GM12864 (cell line): ENCODE measurements around the gene NINJ1.

ENCODE experiments used
- DNase-seq: peaks from one replicate; pipeline ENCODE4 v3.0.0-alpha.2; 2011; ENCODE audit warnings: low read depth
- H3K4me3 ChIP-seq: 2 replicates; pipeline ENCODE4 v1.5.1; 2011; ENCODE audit warnings: mild to moderate bottlenecking, low read depth, low read length, control low read depth
- CTCF ChIP-seq: IDR thresholded peaks from 2 replicates; pipeline ENCODE4 v1.5.1; 2011; ENCODE audit warnings: low read depth, mild to moderate bottlenecking, moderate library complexity, low read length, control low read depth, inconsistent platforms; ENCODE audit errors: missing control alignments

The NINJ1 gene

GRCh38 chr9:93159601-93160471, 25.8 kb upstream of the NINJ1 start:
- TF ChIP-seq CTCF: peak; percentile 97
- DNase-seq: no peak
- H3K4me3 ChIP-seq: no peak overlapping the region

GRCh38 chr9:93156475-93157008, 22.5 kb upstream of the NINJ1 start:
- peak; percentile 53 for DNase-seq

GRCh38 chr9:93155716-93156474, 21.8 kb upstream of the NINJ1 start:
- no peak overlapping the region for H3K4me3 ChIP-seq
- no peak for DNase-seq
- TF ChIP-seq CTCF: no peak

More at GRCh38 chr9:93156475-93157008, 22.5 kb upstream of the NINJ1 start:
- no peak overlapping the region for H3K4me3 ChIP-seq
- TF ChIP-seq CTCF: no peak

- no peak overlapping the region for H3K4me3 ChIP-seq
- peak; percentile 64 for TF ChIP-seq CTCF
- DNase-seq: no peak
Measured at GRCh38 chr9:93154293-93154903, 20.3 kb upstream of the NINJ1 start.

GRCh38 chr9:93151097-93151784, 17.2 kb upstream of the NINJ1 start:
- H3K4me3 ChIP-seq: no peak overlapping the region
- no peak for TF ChIP-seq CTCF
- no peak for DNase-seq

GRCh38 chr9:93149361-93149760, 15.3 kb upstream of the NINJ1 start:
- no peak overlapping the region for H3K4me3 ChIP-seq
- DNase-seq: no peak
- no peak for TF ChIP-seq CTCF
